Liver (tissue), 9 donors: Measurements from ENCODE around the gene TUBA4B. TPM values are rescaled to one million over a fixed set of nuclear protein-coding genes. Genes with fewer than 3 reads are reported as not detected.

ENCODE experiments used
- DNase-seq: peaks from one replicate; pipeline ENCODE4 v3.0.0-alpha.2; 2017; ENCODE audit warnings: low spot score
- H3K27ac ChIP-seq, 2 donors: one replicate each; pipeline ENCODE4 v1.7.0; 2013; ENCODE audit warnings: inconsistent platforms in 2 of 2, low read length in 2 of 2, control low read depth in 1 of 2, low read depth in 1 of 2, mild to moderate bottlenecking in 1 of 2
- H3K27me3 ChIP-seq, 4 donors: one replicate each; pipeline versions ENCODE4 v1.6.1 to v1.7.0; 2013; ENCODE audit warnings: low read length in 3 of 4, inconsistent platforms in 1 of 4, mild to moderate bottlenecking in 1 of 4, moderate library complexity in 1 of 4; ENCODE audit not compliant: control insufficient read depth in 4 of 4, insufficient read depth in 4 of 4
- H3K36me3 ChIP-seq, 4 donors: one replicate each; pipeline versions ENCODE4 v1.6.1 to v1.7.0; 2013; ENCODE audit warnings: low read length in 3 of 4, mild to moderate bottlenecking in 3 of 4, low read depth in 1 of 4, moderate library complexity in 1 of 4; ENCODE audit not compliant: control insufficient read depth in 4 of 4, insufficient read depth in 3 of 4
- H3K4me1 ChIP-seq, 4 donors: one replicate each; pipeline versions ENCODE4 v1.6.1 to v1.7.0; 2013; ENCODE audit warnings: low read length in 3 of 4, mild to moderate bottlenecking in 3 of 4, moderate library complexity in 1 of 4; ENCODE audit not compliant: control insufficient read depth in 4 of 4, insufficient read depth in 4 of 4
- H3K4me3 ChIP-seq, 3 donors: one replicate each; pipeline versions ENCODE4 v1.6.1 to v1.7.0; 2013; ENCODE audit warnings: low read length in 3 of 3, control low read depth in 1 of 3, low read depth in 1 of 3, mild to moderate bottlenecking in 1 of 3
- H3K9ac ChIP-seq, 2 donors: one replicate each; pipeline ENCODE4 v1.7.0; 2013; ENCODE audit warnings: low read length in 2 of 2, mild to moderate bottlenecking in 2 of 2, moderate library complexity in 2 of 2, control low read depth in 1 of 2, low read depth in 1 of 2
- H3K9me3 ChIP-seq, 4 donors: one replicate each; pipeline versions ENCODE4 v1.6.1 to v1.7.0; 2013; ENCODE audit warnings: low read length in 3 of 4; ENCODE audit not compliant: control insufficient read depth in 4 of 4
- EGR1 ChIP-seq, 2 donors: IDR thresholded peaks; 2 replicates each; pipeline ENCODE4 v1.6.1; 2016 to 2018; ENCODE audit warnings: antibody characterized with exemption in 2 of 2, low read depth in 2 of 2
- FOXA1 ChIP-seq: IDR thresholded peaks from 2 replicates; pipeline ENCODE4 v1.6.1; 2016; ENCODE audit warnings: antibody characterized with exemption
- FOXA2 ChIP-seq: IDR thresholded peaks from 2 replicates; pipeline ENCODE4 v1.6.1; 2016; ENCODE audit warnings: antibody characterized with exemption
- GABPA ChIP-seq, 2 donors: IDR thresholded peaks in 1 of 2; conservative IDR thresholded peaks in 1 of 2; 2 replicates each; pipeline ENCODE4 v1.6.1; 2016; ENCODE audit warnings: antibody characterized with exemption in 2 of 2, mild to moderate bottlenecking in 1 of 2, moderate library complexity in 1 of 2
- HNF4A ChIP-seq, 2 donors: conservative IDR thresholded peaks; 2 replicates each; pipeline ENCODE4 v1.6.1; 2016; ENCODE audit warnings: antibody characterized with exemption in 2 of 2, mild to moderate bottlenecking in 2 of 2
- HNF4G ChIP-seq: IDR thresholded peaks from 2 replicates; pipeline ENCODE4 v1.6.1; 2016; ENCODE audit warnings: antibody characterized with exemption
- JUND ChIP-seq, 2 donors: IDR thresholded peaks; 2 replicates each; pipeline ENCODE4 v1.6.1; 2016; ENCODE audit warnings: antibody characterized with exemption in 2 of 2
- NR2F2 ChIP-seq: IDR thresholded peaks from 2 replicates; pipeline ENCODE4 v1.6.1; 2016; ENCODE audit warnings: antibody characterized with exemption
- RAD21 ChIP-seq, 2 donors: IDR thresholded peaks; 2 replicates each; pipeline ENCODE4 v1.6.1; 2016; ENCODE audit warnings: antibody characterized with exemption in 2 of 2, mild to moderate bottlenecking in 2 of 2
- RXRA ChIP-seq, 2 donors: IDR thresholded peaks; 2 replicates each; pipeline ENCODE4 v1.6.1; 2017 to 2018; ENCODE audit warnings: antibody characterized with exemption in 2 of 2, mild to moderate bottlenecking in 1 of 2
- SP1 ChIP-seq: IDR thresholded peaks from 2 replicates; pipeline ENCODE4 v1.6.1; 2018; ENCODE audit warnings: antibody characterized with exemption, mild to moderate bottlenecking
- TAF1 ChIP-seq: conservative IDR thresholded peaks from 2 replicates; pipeline ENCODE4 v1.6.1; 2016; ENCODE audit warnings: antibody characterized with exemption, mild to moderate bottlenecking
- YY1 ChIP-seq: IDR thresholded peaks from 2 replicates; pipeline ENCODE4 v1.6.1; 2016; ENCODE audit warnings: antibody characterized with exemption, mild to moderate bottlenecking
- WGBS: extraction: QIAGEN DNeasy Blood & Tissue Kit; methylation state at CpG from one replicate; pipeline ENCODE4 v1.1.7; 2013; 5-methylcytosine and 5-hydroxymethylcytosine counted together
- polyA plus RNA-seq, 2 donors: library from polyadenylated mRNA; stranded (reverse) in 1 of 2; unstranded in 1 of 2; fragments of 200-250 nt in 1 of 2; fragments of >200 nt in 1 of 2; fragmentation: Nextera tagmentation in 1 of 2; extraction: Ambion mirVana in 1 of 2; gene quantifications; one replicate each; pipeline versions ENCODE4 v1.2.1 to v1.2.3, GENCODE V29; 2013 to 2015
- total RNA-seq, 2 donors: library from RNA; depleted of rRNA; stranded (reverse); fragments of >200 nt; gene quantifications; one replicate each; pipeline ENCODE4 v1.2.3, GENCODE V29; 2014
- TF ChIP-seq, protein P1 (sequence below): fragments of 150-350 bp; IDR thresholded peaks from 2 replicates; pipeline ENCODE4 v1.5.1; 2017; ENCODE audit warnings: improper control_type of control experiment, low read depth, low read length; ENCODE audit not compliant: missing input control
- TF ChIP-seq, protein P2 (sequence below): IDR thresholded peaks from 2 replicates; pipeline ENCODE4 v1.6.1; 2016; ENCODE audit warnings: antibody characterized with exemption, mild to moderate bottlenecking
- TF ChIP-seq, protein P3 (sequence below): IDR thresholded peaks from 2 replicates; pipeline ENCODE4 v1.6.1; 2016; ENCODE audit warnings: antibody characterized with exemption
- TF ChIP-seq, protein P4 (sequence below): IDR thresholded peaks from 2 replicates; pipeline ENCODE4 v1.6.1; 2016; ENCODE audit warnings: antibody characterized with exemption
- TF ChIP-seq, protein P5 (sequence below): IDR thresholded peaks from 2 replicates; pipeline ENCODE4 v1.6.1; 2016; ENCODE audit warnings: antibody characterized with exemption
- donor health status: healthy.
- donor health status: healthy.
- donor health status: healthy.
- donor health status: healthy.
- donor health status: healthy.

Gene TUBA4B
- total and polyA plus RNA-seq, 4 donors: 0.08 to 0.20 (median 0.19) TPM; not detected in 1

DNA sequence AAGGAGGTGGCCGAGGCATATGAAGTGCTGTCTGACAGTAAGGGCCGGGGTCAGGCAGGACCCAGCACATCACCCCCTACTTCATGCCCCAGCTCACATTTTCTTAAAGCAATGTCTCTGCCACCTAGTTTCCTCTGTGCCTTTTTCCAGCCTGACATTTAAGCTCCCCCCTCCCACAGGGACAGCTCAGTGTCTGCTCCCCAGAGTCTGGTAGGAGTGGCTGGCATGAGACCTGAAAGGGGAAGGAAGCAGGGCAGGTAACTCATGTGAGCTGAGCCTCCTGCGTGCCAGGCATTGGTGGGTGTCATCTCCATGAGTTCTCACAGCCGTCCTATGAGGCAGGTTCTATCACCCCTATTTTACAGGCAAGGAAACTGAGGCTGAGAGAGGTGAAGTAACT lies 27.6 kb downstream of the TUBA4B start:
- DNase-seq: no peak
- Histone ChIP-seq H3K36me3 (peaks cover 8 to 44% (median 36%) of the 10 kb centered on the region in 4 donors), H3K27ac (no peak overlapping the region), H3K27me3 (no peaks in the 10 kb centered on the region), H3K9ac (no peak overlapping the region), H3K4me3 (no peak overlapping the region), H3K9me3 (no peaks in the 10 kb centered on the region), H3K4me1 (peaks cover 7 to 24% (median 14%) of the 10 kb centered on the region in 4 donors)
- TF ChIP-seq HNF4G (no peak), RXRA (IDR thresholded peaks at IDR 0.05) (no peak), SP1 (no peak), HNF4A (conservative IDR thresholded peaks at IDR 0.05) (no peak), RAD21 (IDR thresholded peaks at IDR 0.05) (no peak), YY1 (no peak), FOXA2 (no peak), TAF1 (no peak), FOXA1 (no peak), NR2F2 (no peak), JUND (IDR thresholded peaks at IDR 0.05) (no peak), GABPA (IDR thresholded peaks at IDR 0.05 in 1 of 2, conservative IDR thresholded peaks at IDR 0.05 in 1 of 2) (no peak), EGR1 (IDR thresholded peaks at IDR 0.05; ENCODE audit: low read depth in 2 of 2) (no peak)
- TF ChIP-seq, protein P1, sequence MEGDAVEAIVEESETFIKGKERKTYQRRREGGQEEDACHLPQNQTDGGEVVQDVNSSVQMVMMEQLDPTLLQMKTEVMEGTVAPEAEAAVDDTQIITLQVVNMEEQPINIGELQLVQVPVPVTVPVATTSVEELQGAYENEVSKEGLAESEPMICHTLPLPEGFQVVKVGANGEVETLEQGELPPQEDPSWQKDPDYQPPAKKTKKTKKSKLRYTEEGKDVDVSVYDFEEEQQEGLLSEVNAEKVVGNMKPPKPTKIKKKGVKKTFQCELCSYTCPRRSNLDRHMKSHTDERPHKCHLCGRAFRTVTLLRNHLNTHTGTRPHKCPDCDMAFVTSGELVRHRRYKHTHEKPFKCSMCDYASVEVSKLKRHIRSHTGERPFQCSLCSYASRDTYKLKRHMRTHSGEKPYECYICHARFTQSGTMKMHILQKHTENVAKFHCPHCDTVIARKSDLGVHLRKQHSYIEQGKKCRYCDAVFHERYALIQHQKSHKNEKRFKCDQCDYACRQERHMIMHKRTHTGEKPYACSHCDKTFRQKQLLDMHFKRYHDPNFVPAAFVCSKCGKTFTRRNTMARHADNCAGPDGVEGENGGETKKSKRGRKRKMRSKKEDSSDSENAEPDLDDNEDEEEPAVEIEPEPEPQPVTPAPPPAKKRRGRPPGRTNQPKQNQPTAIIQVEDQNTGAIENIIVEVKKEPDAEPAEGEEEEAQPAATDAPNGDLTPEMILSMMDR: no peak
- TF ChIP-seq, protein P2, sequence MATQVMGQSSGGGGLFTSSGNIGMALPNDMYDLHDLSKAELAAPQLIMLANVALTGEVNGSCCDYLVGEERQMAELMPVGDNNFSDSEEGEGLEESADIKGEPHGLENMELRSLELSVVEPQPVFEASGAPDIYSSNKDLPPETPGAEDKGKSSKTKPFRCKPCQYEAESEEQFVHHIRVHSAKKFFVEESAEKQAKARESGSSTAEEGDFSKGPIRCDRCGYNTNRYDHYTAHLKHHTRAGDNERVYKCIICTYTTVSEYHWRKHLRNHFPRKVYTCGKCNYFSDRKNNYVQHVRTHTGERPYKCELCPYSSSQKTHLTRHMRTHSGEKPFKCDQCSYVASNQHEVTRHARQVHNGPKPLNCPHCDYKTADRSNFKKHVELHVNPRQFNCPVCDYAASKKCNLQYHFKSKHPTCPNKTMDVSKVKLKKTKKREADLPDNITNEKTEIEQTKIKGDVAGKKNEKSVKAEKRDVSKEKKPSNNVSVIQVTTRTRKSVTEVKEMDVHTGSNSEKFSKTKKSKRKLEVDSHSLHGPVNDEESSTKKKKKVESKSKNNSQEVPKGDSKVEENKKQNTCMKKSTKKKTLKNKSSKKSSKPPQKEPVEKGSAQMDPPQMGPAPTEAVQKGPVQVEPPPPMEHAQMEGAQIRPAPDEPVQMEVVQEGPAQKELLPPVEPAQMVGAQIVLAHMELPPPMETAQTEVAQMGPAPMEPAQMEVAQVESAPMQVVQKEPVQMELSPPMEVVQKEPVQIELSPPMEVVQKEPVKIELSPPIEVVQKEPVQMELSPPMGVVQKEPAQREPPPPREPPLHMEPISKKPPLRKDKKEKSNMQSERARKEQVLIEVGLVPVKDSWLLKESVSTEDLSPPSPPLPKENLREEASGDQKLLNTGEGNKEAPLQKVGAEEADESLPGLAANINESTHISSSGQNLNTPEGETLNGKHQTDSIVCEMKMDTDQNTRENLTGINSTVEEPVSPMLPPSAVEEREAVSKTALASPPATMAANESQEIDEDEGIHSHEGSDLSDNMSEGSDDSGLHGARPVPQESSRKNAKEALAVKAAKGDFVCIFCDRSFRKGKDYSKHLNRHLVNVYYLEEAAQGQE: no peak
- TF ChIP-seq, protein P3, sequence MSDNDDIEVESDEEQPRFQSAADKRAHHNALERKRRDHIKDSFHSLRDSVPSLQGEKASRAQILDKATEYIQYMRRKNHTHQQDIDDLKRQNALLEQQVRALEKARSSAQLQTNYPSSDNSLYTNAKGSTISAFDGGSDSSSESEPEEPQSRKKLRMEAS: no peak
- TF ChIP-seq, protein P4, sequence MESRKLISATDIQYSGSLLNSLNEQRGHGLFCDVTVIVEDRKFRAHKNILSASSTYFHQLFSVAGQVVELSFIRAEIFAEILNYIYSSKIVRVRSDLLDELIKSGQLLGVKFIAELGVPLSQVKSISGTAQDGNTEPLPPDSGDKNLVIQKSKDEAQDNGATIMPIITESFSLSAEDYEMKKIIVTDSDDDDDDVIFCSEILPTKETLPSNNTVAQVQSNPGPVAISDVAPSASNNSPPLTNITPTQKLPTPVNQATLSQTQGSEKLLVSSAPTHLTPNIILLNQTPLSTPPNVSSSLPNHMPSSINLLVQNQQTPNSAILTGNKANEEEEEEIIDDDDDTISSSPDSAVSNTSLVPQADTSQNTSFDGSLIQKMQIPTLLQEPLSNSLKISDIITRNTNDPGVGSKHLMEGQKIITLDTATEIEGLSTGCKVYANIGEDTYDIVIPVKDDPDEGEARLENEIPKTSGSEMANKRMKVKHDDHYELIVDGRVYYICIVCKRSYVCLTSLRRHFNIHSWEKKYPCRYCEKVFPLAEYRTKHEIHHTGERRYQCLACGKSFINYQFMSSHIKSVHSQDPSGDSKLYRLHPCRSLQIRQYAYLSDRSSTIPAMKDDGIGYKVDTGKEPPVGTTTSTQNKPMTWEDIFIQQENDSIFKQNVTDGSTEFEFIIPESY: no peak
- TF ChIP-seq, protein P5, sequence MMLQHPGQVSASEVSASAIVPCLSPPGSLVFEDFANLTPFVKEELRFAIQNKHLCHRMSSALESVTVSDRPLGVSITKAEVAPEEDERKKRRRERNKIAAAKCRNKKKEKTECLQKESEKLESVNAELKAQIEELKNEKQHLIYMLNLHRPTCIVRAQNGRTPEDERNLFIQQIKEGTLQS: no peak
- 99% methylated on average over 4 of the region's 4 CpGs for WGBS
